HG02623 (cell line): ENCODE data around the gene PRDM8.

Experiments used
- ATAC-seq: cut with Tn5 transposase; IDR thresholded peaks from one replicate; pipeline ENCODE4 v1.9.1; 2021; ENCODE audit warnings: moderate library complexity; ENCODE audit not compliant: unreplicated experiment

The PRDM8 gene

DNA sequence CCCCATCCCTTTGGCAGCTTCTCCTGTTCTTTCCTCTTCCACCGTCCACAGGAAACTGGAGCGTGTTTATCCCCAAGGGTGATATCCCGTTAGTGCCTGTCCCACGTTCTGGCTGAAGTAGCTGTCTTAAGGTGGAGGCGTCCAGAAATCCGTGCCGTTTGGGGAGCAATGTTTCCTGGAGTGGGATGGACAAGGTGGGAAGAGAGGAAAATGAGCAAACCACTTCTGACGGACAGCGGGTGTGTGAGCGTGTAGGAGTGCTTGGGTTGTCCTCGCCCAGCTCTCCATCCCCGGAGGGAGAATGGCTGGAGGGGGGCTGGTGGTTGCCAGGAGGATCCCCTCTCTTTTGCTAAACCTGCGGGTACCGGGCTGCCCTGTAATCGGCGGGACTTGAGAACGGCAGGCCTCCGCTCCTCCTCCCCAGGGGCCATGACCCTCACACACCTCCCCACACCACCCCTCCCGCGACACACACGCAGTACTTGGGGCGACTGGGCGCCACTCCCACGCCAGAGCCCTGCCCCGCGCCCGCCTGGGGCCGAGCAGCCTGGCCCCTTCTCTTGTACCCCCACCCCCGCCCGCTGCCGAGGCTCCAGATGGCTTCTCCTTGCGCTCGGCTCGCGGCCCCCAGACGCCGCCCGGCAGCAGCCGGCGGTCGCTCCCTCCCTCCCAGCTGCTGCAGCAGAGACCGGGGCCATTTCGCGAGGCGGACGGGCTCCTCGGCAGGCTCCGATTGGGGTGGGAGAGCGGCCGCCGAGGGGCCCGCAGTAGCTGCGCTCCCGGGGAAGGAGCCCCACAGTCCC, 13.9 kb upstream of the PRDM8 start:
- ATAC-seq = peak; percentile 19

DNA sequence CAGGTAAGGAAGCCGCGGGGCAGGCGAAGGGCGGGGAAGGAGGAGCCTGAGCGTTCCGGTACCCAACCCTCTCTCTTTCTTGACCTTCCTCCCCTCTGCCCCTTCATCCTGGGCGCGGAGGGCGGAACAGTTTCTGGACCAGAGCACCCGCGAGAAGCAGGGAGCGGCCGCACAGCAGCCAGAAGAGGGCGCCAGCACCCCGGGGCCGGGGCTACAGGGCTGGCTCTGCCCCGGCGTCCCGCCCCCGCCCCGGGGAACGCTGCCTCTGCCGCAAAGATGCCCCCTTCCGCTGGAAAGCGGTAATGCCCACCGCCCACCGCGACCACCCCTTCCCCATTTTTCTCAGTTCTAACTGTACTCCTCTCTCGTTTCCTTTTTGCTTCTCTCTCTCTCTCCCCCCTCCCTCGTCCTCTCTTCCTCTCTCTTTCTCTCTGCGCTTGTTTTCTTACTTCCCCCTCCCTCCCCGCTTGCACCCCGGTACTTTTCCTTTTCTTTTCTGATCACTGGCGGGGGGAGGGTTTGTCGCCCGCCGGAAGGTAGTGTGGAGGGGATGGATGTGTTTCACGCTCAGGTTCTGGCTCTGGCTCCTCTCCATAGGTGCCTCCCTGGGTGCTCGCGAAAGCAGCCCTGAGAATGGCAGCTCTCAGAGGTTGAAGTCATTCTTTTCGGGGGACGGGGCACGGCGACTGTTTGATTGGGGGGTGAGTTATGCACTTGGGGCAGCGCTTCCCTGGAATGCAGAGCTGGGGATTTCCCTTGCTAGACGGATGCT, 13.1 kb upstream of the PRDM8 start:
- peak; percentile 93 for ATAC-seq

- no peak for ATAC-seq
Observed at GRCh38 chr4:80184825-80185756, 12.2 kb upstream of the PRDM8 start.

- no peak for ATAC-seq
Observed at GRCh38 chr4:80185787-80186548, 11.3 kb upstream of the PRDM8 start.

DNA sequence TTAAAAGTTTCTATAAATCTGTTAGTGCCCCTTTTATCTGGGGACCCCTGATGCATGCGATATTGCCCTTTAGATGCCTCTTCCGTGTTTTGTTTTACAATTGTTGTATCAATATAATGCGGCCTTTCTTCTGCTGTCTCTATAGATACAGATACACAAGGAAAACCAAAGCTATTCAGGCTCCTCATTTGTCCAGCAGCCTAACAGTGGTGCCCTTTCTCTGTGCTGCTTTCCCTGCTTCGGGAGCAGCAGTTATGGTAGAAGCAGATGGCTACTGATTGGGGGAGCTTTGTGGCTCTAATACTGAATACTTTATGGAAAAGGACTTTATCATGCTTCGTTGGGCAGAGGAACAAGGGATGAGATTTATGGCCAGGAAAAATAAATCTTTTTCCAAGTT, 10.6 kb upstream of the PRDM8 start:
- no peak for ATAC-seq

- no peak for ATAC-seq
Observed at GRCh38 chr4:80187677-80188076, 9.6 kb upstream of the PRDM8 start.

- ATAC-seq = no peak
Observed at GRCh38 chr4:80188457-80188800, 8.9 kb upstream of the PRDM8 start.

DNA sequence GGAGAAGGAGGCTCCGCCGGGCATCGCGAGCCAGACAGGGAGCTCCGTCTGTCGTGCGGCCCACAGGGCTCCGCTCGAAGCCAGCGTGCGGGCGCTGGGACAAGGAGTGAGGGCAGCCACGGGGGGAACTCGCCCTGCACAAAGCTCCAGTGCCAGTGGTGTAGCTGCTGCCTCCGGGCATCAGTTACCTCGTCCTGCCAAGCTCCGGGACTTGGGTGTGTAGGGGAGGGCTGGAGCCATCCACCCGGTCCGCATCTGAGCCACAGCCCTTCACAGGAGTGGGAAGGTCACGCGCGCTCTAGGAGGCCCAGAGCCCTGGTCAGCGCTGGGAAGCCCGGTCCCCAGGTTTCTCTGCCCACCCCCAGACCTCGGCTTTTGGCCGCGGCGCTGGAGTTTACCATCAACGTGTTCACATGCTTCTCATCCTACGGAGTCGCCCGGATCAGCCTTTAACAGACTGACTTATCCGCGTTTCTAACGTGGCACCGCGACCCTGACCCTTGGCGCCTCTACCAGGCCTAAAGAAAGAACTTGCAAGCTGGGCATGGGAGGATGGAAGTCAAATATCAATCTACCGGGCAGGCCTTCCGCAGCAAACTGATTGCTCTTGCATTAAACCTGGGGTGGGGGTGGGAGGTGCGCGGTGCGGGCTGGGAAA, 8.4 kb upstream of the PRDM8 start:
- ATAC-seq = no peak

- ATAC-seq = no peak
Observed at GRCh38 chr4:80189581-80189955, 7.7 kb upstream of the PRDM8 start.

GRCh38 chr4:80189956-80190677, 7.2 kb upstream of the PRDM8 start:
- ATAC-seq = no peak

DNA sequence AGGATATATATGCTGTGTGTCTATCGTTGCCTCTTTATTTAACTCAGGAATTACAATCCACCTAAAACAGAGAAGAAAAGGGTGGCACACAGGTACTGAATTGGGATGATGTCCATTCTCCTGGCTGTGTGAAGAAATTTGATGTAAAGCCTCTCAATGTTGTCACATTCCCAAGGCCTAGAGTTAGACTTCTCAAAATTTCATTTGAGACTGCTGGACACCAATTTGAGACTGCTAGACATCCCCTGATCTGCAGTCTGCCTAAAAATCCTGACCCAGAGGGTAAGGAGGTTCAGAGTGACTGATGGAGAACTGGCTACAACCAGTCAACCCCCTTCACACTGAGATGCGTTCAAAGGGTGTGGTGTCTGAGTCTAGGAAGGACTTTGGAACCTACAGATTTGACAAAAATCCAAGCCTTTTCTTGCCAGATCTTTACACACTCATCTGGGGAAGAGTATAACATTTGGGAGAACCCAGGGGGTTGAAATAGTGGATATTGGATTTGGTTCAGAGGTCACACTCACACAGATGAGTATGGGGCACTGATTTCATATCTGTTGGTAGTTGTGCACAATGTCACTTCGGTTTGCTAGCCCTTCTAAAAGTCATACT, 4.9 kb upstream of the PRDM8 start:
- ATAC-seq = no peak

DNA sequence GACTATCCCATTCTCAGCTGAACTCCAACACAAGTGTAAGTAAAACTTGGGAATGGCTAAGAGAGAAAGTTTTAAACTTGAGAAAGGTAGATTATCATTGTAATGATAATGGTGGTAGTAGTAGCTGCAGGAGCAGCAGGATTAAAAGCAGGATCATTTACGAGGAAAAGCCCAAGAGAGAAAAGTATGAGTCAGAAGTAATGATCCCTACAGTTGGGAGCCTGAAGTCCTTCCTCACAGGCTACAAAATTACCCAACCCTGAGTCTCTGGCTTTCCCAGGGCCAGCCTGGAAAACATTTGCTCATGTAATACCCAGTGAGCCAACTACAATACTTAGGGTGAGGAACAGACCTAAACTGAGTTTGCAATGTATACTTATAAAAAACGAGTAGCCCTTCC, 4.4 kb upstream of the PRDM8 start:
- no peak for ATAC-seq

DNA sequence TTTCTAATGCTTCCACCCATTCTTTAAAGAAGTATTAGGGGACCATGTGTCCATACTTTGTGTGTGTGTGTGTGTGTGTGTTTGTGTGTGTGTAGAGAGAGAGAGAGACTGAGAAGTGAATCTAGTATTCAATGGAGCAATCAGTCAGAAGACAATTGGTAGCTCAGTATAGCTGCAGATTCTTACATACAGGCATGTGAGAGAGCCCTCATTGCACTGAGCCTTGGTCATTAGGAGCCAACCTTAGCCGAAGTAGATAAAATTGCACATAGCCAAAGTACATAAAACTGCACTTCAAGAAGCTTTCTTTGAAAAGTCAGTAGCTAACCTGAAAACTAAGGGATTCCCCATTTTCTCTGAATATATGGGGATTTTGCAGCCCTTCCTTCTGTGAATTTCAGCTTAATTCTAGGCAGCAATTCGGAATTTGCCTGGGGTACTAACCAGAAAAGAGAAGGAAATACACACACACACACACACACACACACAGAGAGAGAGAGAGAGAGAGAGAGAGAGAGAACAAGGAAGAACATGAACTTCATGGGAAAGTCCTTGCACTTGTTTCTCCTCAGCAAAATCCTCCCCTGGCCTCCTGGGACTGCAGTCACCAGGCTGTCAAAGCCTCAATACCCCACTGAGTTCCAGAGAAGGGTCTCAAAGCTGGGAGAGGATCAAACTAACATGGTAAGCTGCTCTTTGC, 1.7 kb upstream of the PRDM8 start:
- ATAC-seq = no peak

DNA sequence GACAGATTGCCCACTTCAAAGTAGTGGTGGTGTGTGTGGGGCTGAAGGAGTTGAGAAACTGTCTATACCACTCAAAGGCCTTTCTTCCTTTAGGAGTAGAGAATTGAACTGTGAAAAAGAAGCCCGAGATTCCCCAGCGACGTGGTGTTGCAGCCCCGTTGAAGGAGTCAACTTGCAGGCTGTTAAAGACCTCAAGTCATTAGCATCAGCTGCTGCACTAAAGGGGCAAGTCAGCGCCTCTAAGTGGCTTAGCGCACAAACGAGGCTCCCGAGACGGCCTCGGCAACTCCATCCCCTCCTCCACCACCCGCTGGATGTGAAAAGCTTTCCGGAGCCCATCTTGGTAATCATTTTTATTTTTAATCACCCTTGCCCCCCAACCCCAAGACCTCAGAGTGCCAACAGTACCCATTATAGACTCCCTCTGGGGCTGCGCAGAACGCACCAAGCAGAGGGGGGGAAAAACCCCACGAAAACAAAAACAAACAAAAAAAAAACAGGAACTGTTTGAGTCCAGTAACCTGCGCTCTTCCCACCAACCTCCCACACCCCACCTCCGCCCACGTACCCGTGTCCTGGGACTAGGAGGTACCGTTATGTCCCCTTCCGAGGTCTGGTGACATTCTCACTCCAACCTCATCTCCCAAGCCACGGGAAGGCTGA, 913 bp upstream of the PRDM8 start:
- ATAC-seq = no peak

GRCh38 chr4:80197601-80198440, 518 bp downstream of the PRDM8 start:
- ATAC-seq = no peak

DNA sequence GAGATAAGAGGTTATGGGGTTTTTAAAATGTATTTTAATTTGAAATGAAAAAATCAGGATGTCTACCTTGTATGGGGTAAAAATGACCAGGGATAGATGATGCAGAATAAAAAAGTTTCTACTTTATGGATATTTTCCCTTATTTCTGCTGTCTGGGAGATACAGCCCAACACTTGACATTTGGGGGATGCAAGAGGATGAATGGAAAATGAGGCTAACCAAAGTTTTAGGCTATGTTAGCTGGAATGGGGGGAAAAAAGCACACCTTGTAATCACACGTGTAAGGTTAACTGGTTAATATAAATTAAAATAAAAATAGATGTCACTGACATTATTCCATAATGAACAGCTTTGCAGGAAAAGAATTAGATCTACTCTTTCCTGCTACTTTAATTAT, 1.1 kb downstream of the PRDM8 start:
- no peak for ATAC-seq

DNA sequence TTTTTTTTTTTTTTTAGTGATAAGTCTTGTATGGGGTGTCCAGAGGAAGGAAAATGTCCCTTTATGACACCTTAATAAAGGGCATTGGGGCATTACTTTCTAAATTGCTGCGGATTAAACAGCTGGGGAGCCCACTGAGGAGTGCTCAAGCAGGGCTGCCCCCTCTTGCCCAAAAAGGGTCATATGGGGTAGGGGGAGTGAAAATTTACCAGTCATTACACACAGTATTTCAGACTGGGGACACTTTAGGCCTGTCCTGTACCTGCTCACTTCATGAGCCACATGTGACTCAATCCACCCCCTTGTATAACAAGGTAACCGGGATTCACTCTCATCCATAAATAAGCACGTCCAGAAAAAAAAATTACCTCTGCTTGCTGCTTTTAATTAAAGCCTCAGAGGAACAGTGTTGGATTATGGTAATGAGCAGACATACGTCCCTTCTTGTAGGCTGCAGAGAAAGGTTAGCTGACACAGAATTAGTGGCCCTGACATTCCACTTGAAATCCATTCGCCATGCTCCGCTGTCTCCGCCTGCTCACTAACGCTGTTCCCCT, 1.8 kb downstream of the PRDM8 start:
- ATAC-seq = no peak
